ENCODE results near the gene MROH9. TPM values are rescaled to one million over a fixed set of nuclear protein-coding genes. Genes with fewer than 3 reads are reported as not detected.

Gene MROH9
- total and polyA plus RNA-seq, 2 experiments from 2014 or later, result 0.06 TPM; not detected in 1

DNA sequence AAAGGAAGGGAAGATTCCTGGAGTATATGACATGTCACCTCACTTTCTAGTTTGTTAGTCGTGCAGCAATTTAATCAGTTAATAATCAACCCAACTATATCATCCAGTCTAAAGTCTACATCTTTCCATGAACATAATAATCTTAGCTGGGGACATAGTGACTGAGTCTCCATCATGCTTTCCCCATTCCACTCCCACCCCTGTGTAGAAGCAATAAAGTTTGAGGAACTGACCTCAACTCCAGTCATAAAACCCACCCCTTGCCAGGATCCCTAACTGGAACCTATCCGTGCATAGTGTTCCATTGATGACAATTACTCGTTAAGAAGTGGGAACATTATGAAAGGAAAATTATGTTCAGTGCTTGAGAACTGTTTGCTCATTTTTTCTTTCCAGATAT, 48.9 kb upstream of the MROH9 start:
- Mint-ChIP-seq H3K27ac (no peak overlapping the region), H3K36me3 (ENCODE audit: low read depth) (no peaks in the 10 kb centered on the region), H3K27me3 (ENCODE audit: insufficient read depth, low read depth, poor library complexity) (no peaks in the 10 kb centered on the region), H3K4me3 (no peak overlapping the region), H3K4me1 (no peaks in the 10 kb centered on the region), H3K9me3 (no peaks in the 10 kb centered on the region)
- ATAC-seq (no peak), DNase-seq (ENCODE audit: low spot score) (no peak)
- no peaks in the 10 kb centered on the region for H4K20me1 ChIP-seq (replicated peaks; ENCODE audit: insufficient read depth)
- H3K9me2 ChIP-seq (ENCODE audit: insufficient read depth), result no peaks in the 10 kb centered on the region
- H3K4me3 ChIP-seq, result no peak overlapping the region
- H3K4me2 ChIP-seq, result no peak overlapping the region
- no peaks in the 10 kb centered on the region for H3K36me3 ChIP-seq (ENCODE audit: insufficient read depth)
- H3K79me2 ChIP-seq (replicated peaks; ENCODE audit: insufficient read depth), result no peaks in the 10 kb centered on the region
- TF ChIP-seq JUNB (IDR thresholded peaks at IDR 0.05; ENCODE audit: unreplicated experiment) (no peak), POLR2AphosphoS5 (IDR thresholded peaks at IDR 0.05; ENCODE audit: low read depth) (no peak), NANOG (IDR thresholded peaks at IDR 0.05; ENCODE audit: borderline replicate concordance) (no peak), EZH2phosphoT487 (IDR thresholded peaks at IDR 0.05; ENCODE audit: unreplicated experiment) (no peak), STAT1 (IDR thresholded peaks at IDR 0.05; ENCODE audit: unreplicated experiment) (no peak), CREB1 (CRISPR knock-in tag; IDR thresholded peaks at IDR 0.05; ENCODE audit: low read depth) (no peak)
- TF ChIP-seq, protein P1, sequence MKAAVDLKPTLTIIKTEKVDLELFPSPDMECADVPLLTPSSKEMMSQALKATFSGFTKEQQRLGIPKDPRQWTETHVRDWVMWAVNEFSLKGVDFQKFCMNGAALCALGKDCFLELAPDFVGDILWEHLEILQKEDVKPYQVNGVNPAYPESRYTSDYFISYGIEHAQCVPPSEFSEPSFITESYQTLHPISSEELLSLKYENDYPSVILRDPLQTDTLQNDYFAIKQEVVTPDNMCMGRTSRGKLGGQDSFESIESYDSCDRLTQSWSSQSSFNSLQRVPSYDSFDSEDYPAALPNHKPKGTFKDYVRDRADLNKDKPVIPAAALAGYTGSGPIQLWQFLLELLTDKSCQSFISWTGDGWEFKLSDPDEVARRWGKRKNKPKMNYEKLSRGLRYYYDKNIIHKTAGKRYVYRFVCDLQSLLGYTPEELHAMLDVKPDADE (IDR thresholded peaks at IDR 0.05), result no peak
- TF ChIP-seq, protein P2, sequence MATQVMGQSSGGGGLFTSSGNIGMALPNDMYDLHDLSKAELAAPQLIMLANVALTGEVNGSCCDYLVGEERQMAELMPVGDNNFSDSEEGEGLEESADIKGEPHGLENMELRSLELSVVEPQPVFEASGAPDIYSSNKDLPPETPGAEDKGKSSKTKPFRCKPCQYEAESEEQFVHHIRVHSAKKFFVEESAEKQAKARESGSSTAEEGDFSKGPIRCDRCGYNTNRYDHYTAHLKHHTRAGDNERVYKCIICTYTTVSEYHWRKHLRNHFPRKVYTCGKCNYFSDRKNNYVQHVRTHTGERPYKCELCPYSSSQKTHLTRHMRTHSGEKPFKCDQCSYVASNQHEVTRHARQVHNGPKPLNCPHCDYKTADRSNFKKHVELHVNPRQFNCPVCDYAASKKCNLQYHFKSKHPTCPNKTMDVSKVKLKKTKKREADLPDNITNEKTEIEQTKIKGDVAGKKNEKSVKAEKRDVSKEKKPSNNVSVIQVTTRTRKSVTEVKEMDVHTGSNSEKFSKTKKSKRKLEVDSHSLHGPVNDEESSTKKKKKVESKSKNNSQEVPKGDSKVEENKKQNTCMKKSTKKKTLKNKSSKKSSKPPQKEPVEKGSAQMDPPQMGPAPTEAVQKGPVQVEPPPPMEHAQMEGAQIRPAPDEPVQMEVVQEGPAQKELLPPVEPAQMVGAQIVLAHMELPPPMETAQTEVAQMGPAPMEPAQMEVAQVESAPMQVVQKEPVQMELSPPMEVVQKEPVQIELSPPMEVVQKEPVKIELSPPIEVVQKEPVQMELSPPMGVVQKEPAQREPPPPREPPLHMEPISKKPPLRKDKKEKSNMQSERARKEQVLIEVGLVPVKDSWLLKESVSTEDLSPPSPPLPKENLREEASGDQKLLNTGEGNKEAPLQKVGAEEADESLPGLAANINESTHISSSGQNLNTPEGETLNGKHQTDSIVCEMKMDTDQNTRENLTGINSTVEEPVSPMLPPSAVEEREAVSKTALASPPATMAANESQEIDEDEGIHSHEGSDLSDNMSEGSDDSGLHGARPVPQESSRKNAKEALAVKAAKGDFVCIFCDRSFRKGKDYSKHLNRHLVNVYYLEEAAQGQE (IDR thresholded peaks at IDR 0.05; ENCODE audit: unreplicated experiment), result no peak
- no peak overlapping the region for H2AFZ ChIP-seq
- H3F3A ChIP-seq (replicated peaks; ENCODE audit: low read depth), result no peaks in the 10 kb centered on the region
- no peaks in the 10 kb centered on the region for H3K4me1 ChIP-seq (ENCODE audit: insufficient read depth)
- H3K27ac ChIP-seq (ENCODE audit: low read depth), result no peak overlapping the region
- no peaks in the 10 kb centered on the region for H3K27me3 ChIP-seq (ENCODE audit: insufficient read depth)

DNA sequence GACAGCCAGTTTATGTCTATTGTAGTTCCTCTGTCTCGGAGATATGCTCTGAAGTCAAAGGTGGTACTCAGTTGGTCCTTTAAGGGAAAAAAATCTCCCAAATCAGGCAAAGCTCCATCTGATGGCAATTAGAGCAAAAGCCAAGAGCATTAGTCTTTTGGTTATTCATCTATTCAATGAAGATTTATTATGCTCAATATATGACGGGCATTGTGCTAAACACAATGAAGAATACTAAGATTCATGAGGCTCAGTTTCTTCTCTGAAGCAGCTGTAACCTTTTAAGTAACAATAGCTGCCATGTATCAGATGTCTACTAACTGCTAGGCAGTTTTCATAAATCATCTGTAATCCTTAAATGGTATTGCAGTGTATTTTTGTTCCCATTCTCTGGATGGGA, 47.6 kb upstream of the MROH9 start:
- no peaks in the 10 kb centered on the region for H3K27me3 Mint-ChIP-seq (ENCODE audit: insufficient read depth, low read depth, poor library complexity)
- H3F3A ChIP-seq (replicated peaks; ENCODE audit: low read depth), result no peaks in the 10 kb centered on the region
- no peak overlapping the region for H3K4me3 Mint-ChIP-seq
- TF ChIP-seq EZH2phosphoT487 (IDR thresholded peaks at IDR 0.05; ENCODE audit: unreplicated experiment) (no peak), CREB1 (CRISPR knock-in tag; IDR thresholded peaks at IDR 0.05; ENCODE audit: low read depth) (no peak)
- no peaks in the 10 kb centered on the region for H3K36me3 Mint-ChIP-seq (ENCODE audit: low read depth)
- no peak overlapping the region for H3K4me3 ChIP-seq
- H3K79me2 ChIP-seq (replicated peaks; ENCODE audit: insufficient read depth), result no peaks in the 10 kb centered on the region
- H3K27me3 ChIP-seq (ENCODE audit: insufficient read depth), result no peaks in the 10 kb centered on the region
- no peak for DNase-seq (ENCODE audit: low spot score)
- H3K4me1 ChIP-seq (ENCODE audit: insufficient read depth), result no peaks in the 10 kb centered on the region
- no peaks in the 10 kb centered on the region for H3K9me2 ChIP-seq (ENCODE audit: insufficient read depth)
- H4K20me1 ChIP-seq (replicated peaks; ENCODE audit: insufficient read depth), result no peaks in the 10 kb centered on the region
- no peak overlapping the region for H3K27ac Mint-ChIP-seq
- no peak overlapping the region for H3K4me2 ChIP-seq
- no peaks in the 10 kb centered on the region for H3K9me3 Mint-ChIP-seq
- H3K4me1 Mint-ChIP-seq, result no peaks in the 10 kb centered on the region
- H3K27ac ChIP-seq (ENCODE audit: low read depth), result no peak overlapping the region
- H3K36me3 ChIP-seq (ENCODE audit: insufficient read depth), result no peaks in the 10 kb centered on the region
- no peak overlapping the region for H2AFZ ChIP-seq
- ATAC-seq, result no peak

All from GM23338 (cell line).